GM18502 (cell line): Measurements from ENCODE around the gene ITPKB.

ENCODE experiments used
- ATAC-seq: cut with Tn5 transposase; IDR thresholded peaks from one replicate; pipeline ENCODE4 v1.9.1; 2021; ENCODE audit warnings: mild to moderate bottlenecking; ENCODE audit not compliant: unreplicated experiment, poor library complexity

The ITPKB gene

GRCh38 chr1:226672339-226672762 is 66.7 kb downstream of the ITPKB start:
- ATAC-seq: no peak

GRCh38 chr1:226671277-226671676 is 67.8 kb downstream of the ITPKB start:
- no peak for ATAC-seq

- no peak for ATAC-seq
Measured at GRCh38 chr1:226670073-226670472, 69.0 kb downstream of the ITPKB start.

- ATAC-seq: no peak
Measured at GRCh38 chr1:226668173-226668560, 70.9 kb downstream of the ITPKB start.

- no peak for ATAC-seq
Measured at GRCh38 chr1:226666692-226667091, 72.4 kb downstream of the ITPKB start.

- no peak for ATAC-seq
Measured at GRCh38 chr1:226666164-226666506, 72.9 kb downstream of the ITPKB start.

GRCh38 chr1:226665505-226666163 is 73.4 kb downstream of the ITPKB start:
- ATAC-seq: no peak

GRCh38 chr1:226664413-226665101 is 74.5 kb downstream of the ITPKB start:
- no peak for ATAC-seq

- ATAC-seq: no peak
Measured at GRCh38 chr1:226663327-226663704, 75.8 kb downstream of the ITPKB start.

- ATAC-seq: peak; percentile 94
Measured at GRCh38 chr1:226662642-226663326, 76.3 kb downstream of the ITPKB start.

GRCh38 chr1:226661965-226662364 is 77.1 kb downstream of the ITPKB start:
- no peak for ATAC-seq

- no peak for ATAC-seq
Measured at GRCh38 chr1:226661271-226661670, 77.8 kb downstream of the ITPKB start.

GRCh38 chr1:226660410-226661182 is 78.5 kb downstream of the ITPKB start:
- ATAC-seq: no peak

- ATAC-seq: no peak
Measured at GRCh38 chr1:226659641-226660040, 79.4 kb downstream of the ITPKB start.

GRCh38 chr1:226659136-226659535 is 79.9 kb downstream of the ITPKB start:
- no peak for ATAC-seq

- no peak for ATAC-seq
Measured at GRCh38 chr1:226658546-226659125, 80.4 kb downstream of the ITPKB start.

GRCh38 chr1:226657895-226658545 is 81.1 kb downstream of the ITPKB start:
- ATAC-seq: no peak

GRCh38 chr1:226656601-226657277 is 82.3 kb downstream of the ITPKB start:
- no peak for ATAC-seq

- ATAC-seq: no peak
Measured at GRCh38 chr1:226656201-226656600, 82.9 kb downstream of the ITPKB start.
